Cardiac muscle cell (in vitro differentiated cells and primary cell): ENCODE data around the gene OR7G3. TPM values are rescaled to one million over a fixed set of nuclear protein-coding genes. Genes with fewer than 3 reads are reported as not detected.

Experiments used
- DNase-seq, 2 donors: peaks; one replicate each; pipeline versions ENCODE4 v3.0.0 to v3.0.0-alpha.2; 2010 to 2017; ENCODE audit warnings: low read depth in 1 of 2, low spot score in 1 of 2
- H3K27ac ChIP-seq: fragments of 200-600 bp; sonication (generic); 2 replicates; pipeline ENCODE4 v1.5.1; 2016
- H3K27me3 ChIP-seq: fragments of 200-600 bp; sonication (generic); 2 replicates; pipeline ENCODE4 v1.6.0; 2016; ENCODE audit warnings: control low read depth
- H3K36me3 ChIP-seq: fragments of 200-600 bp; sonication (generic); 2 replicates; pipeline ENCODE4 v1.5.1; 2016; ENCODE audit warnings: control low read depth
- H3K4me1 ChIP-seq: fragments of 200-600 bp; sonication (generic); 2 replicates; pipeline ENCODE4 v1.8.1; 2017; ENCODE audit warnings: low read depth, mild to moderate bottlenecking, mixed run types
- H3K4me3 ChIP-seq: fragments of 200-600 bp; sonication (generic); 2 replicates; pipeline ENCODE4 v1.5.1; 2016; ENCODE audit warnings: mild to moderate bottlenecking
- H3K9me3 ChIP-seq: fragments of 200-600 bp; sonication (generic); 2 replicates; pipeline ENCODE4 v1.5.1; 2017; ENCODE audit warnings: low read depth, mild to moderate bottlenecking, control low read depth
- CTCF ChIP-seq: IDR thresholded peaks from 2 replicates; pipeline ENCODE4 v1.5.1; 2012; ENCODE audit warnings: low read depth, mild to moderate bottlenecking, low read length
- polyA plus RNA-seq: library from polyadenylated mRNA; unstranded; fragments of >200 nt; fragmentation: Nextera tagmentation; extraction: Ambion mirVana; gene quantifications from 2 replicates; pipeline ENCODE4 v1.2.1, GENCODE V29; 2016
- total RNA-seq: library from RNA; depleted of rRNA; stranded (reverse); fragments of >200 nt; gene quantifications from 2 replicates; pipeline ENCODE4 v1.2.3, GENCODE V29; 2016

The OR7G3 gene
- total and polyA plus RNA-seq, 2 experiments from 2014 or later, result not detected

GRCh38 chr19:9107375-9107774, 19.4 kb downstream of the OR7G3 start, which contains the start of gene OR7G2:
Gene OR7G2, minus strand, starts transcription at chr19:9107475. Its CDS starts 4,232 bp downstream, at chr19:9103243.
- H3K27ac ChIP-seq, result no peak within 1 kb of the TSS
- no peaks in the 10 kb centered on the region for H3K36me3 ChIP-seq
- H3K4me3 ChIP-seq, result no peak within 1 kb of the TSS
- DNase-seq, result no peak
- no peak for TF ChIP-seq CTCF
- no peaks in the 10 kb centered on the region for H3K9me3 ChIP-seq
- no peaks in the 10 kb centered on the region for H3K4me1 ChIP-seq
- H3K27me3 ChIP-seq, result no peaks in the 10 kb centered on the region

- no peak for TF ChIP-seq CTCF
- peaks cover 2% of the 10 kb centered on the region for H3K9me3 ChIP-seq
- no peak for DNase-seq
- H3K27me3 ChIP-seq, result no peaks in the 10 kb centered on the region
- H3K4me1 ChIP-seq, result no peaks in the 10 kb centered on the region
- no peak within 1 kb of the TSS for H3K27ac ChIP-seq
- H3K36me3 ChIP-seq, result no peaks in the 10 kb centered on the region
- no peak within 1 kb of the TSS for H3K4me3 ChIP-seq
Observed at GRCh38 chr19:9086761-9087160, 40.0 kb downstream of the OR7G3 start, which contains the start of gene OR1M1. Gene OR1M1, plus strand, starts transcription at chr19:9087061. Its CDS starts 6,184 bp downstream, at chr19:9093245.

- H3K4me3 ChIP-seq, result no peak overlapping the region
- DNase-seq, result no peak
- H3K9me3 ChIP-seq, result no peaks in the 10 kb centered on the region
- no peak overlapping the region for H3K27ac ChIP-seq
- H3K27me3 ChIP-seq, result no peaks in the 10 kb centered on the region
- no peak for TF ChIP-seq CTCF
- no peaks in the 10 kb centered on the region for H3K36me3 ChIP-seq
- no peaks in the 10 kb centered on the region for H3K4me1 ChIP-seq
Observed at GRCh38 chr19:9078651-9079050, 48.1 kb downstream of the OR7G3 start.

- Histone ChIP-seq H3K27ac (no peak overlapping the region), H3K4me3 (no peak overlapping the region), H3K27me3 (no peaks in the 10 kb centered on the region), H3K9me3 (no peaks in the 10 kb centered on the region), H3K4me1 (no peaks in the 10 kb centered on the region), H3K36me3 (no peaks in the 10 kb centered on the region)
- TF ChIP-seq CTCF, result no peak
- no peak for DNase-seq
Observed at GRCh38 chr19:9076901-9077300, 49.8 kb downstream of the OR7G3 start.

Other genes starting within 250 kb of the OR7G3 start
- not detected in 2 replicates for gene MUC16, start 116.5 kb downstream of the OR7G3 start, total RNA-seq
- not detected in 2 replicates for gene MUC16, start 116.5 kb downstream of the OR7G3 start, polyA plus RNA-seq
- gene OR1M1, start 39.9 kb downstream of the OR7G3 start, total RNA-seq, result not detected in 2 replicates
- gene OR1M1, start 39.9 kb downstream of the OR7G3 start, polyA plus RNA-seq, result not detected in 2 replicates
- not detected in 2 replicates for gene OR7G2, start 19.5 kb downstream of the OR7G3 start, total RNA-seq
- not detected in 2 replicates for gene OR7G2, start 19.5 kb downstream of the OR7G3 start, polyA plus RNA-seq
- gene OR7G1, start 11.2 kb downstream of the OR7G3 start, total RNA-seq, result not detected in 2 replicates
- gene OR7G1, start 11.2 kb downstream of the OR7G3 start, polyA plus RNA-seq, result not detected in 2 replicates
- 15.0 and 23.3 TPM in 2 replicates for gene ZNF317, start 13.4 kb upstream of the OR7G3 start, total RNA-seq
- gene ZNF317, start 13.4 kb upstream of the OR7G3 start, polyA plus RNA-seq, result 14.1 and 20.7 TPM in 2 replicates
- gene OR7D2, start 52.0 kb upstream of the OR7G3 start, total RNA-seq, result 0.04 and 0.15 TPM in 2 replicates
- 1.6 TPM in 1 of 2 replicates, not detected in the other for gene OR7D2, start 52.0 kb upstream of the OR7G3 start, polyA plus RNA-seq
- gene OR7D4, start 92.6 kb upstream of the OR7G3 start, total RNA-seq, result not detected in 2 replicates
- not detected in 2 replicates for gene OR7D4, start 92.6 kb upstream of the OR7G3 start, polyA plus RNA-seq
- gene OR7E24, start 124.0 kb upstream of the OR7G3 start, total RNA-seq, result not detected in 2 replicates
- gene OR7E24, start 124.0 kb upstream of the OR7G3 start, polyA plus RNA-seq, result not detected in 2 replicates
- gene ZNF699, start 182.9 kb upstream of the OR7G3 start, total RNA-seq, result 17.1 and 20.9 TPM in 2 replicates
- 3.2 and 5.5 TPM in 2 replicates for gene ZNF699, start 182.9 kb upstream of the OR7G3 start, polyA plus RNA-seq
- gene ZNF559, start 197.2 kb upstream of the OR7G3 start, total RNA-seq, result 3.1 and 3.4 TPM in 2 replicates
- gene ZNF559, start 197.2 kb upstream of the OR7G3 start, polyA plus RNA-seq, result 5.1 and 7.4 TPM in 2 replicates
- gene ZNF177, start 236.1 kb upstream of the OR7G3 start, total RNA-seq, result 2.9 and 3.9 TPM in 2 replicates
- gene ZNF177, start 236.1 kb upstream of the OR7G3 start, polyA plus RNA-seq, result 3.6 and 3.7 TPM in 2 replicates